Endodermal cell (in vitro differentiated cells): Measurements from ENCODE around the gene NSMCE1. TPM values are rescaled to one million over a fixed set of nuclear protein-coding genes. Genes with fewer than 3 reads are reported as not detected.

Source experiments
- DNase-seq: peaks from one replicate; pipeline ENCODE4 v3.0.0-alpha.2; 2017
- H3K27ac ChIP-seq: 2 replicates; pipeline ENCODE4 v1.5.1; 2013; ENCODE audit warnings: mild to moderate bottlenecking, low read depth, low read length, moderate library complexity
- H3K27me3 ChIP-seq: 2 replicates; pipeline ENCODE4 v1.6.1; 2013; ENCODE audit warnings: mild to moderate bottlenecking, low read length, moderate library complexity; ENCODE audit not compliant: insufficient read depth, control insufficient read depth, poor library complexity, severe bottlenecking
- H3K36me3 ChIP-seq: 2 replicates; pipeline ENCODE4 v1.7.0; 2013; ENCODE audit warnings: mild to moderate bottlenecking, low read length, moderate library complexity; ENCODE audit not compliant: control insufficient read depth, insufficient read depth
- H3K4me1 ChIP-seq: one replicate; pipeline ENCODE4 v1.7.0; 2013; ENCODE audit warnings: low read length; ENCODE audit not compliant: control insufficient read depth, insufficient read depth
- H3K4me3 ChIP-seq: 2 replicates; pipeline ENCODE4 v1.5.1; 2013; ENCODE audit warnings: mild to moderate bottlenecking, low read length, moderate library complexity
- H3K9ac ChIP-seq: 2 replicates; pipeline ENCODE4 v1.6.1; 2013; ENCODE audit warnings: mild to moderate bottlenecking, low read length, moderate library complexity; ENCODE audit not compliant: poor library complexity, severe bottlenecking; ENCODE audit errors: extremely low read depth
- H3K9me3 ChIP-seq: 2 replicates; pipeline ENCODE4 v1.6.1; 2013; ENCODE audit warnings: mild to moderate bottlenecking, low read length, moderate library complexity; ENCODE audit not compliant: control insufficient read depth
- H3K27ac Mint-ChIP-seq: 2 replicates; pipeline ENCODE4 v1.8.0; 2020; ENCODE audit warnings: mixed read lengths
- H3K27me3 Mint-ChIP-seq: 2 replicates; pipeline ENCODE4 v1.8.0; 2021; ENCODE audit warnings: mild to moderate bottlenecking, mixed read lengths; ENCODE audit not compliant: insufficient read depth
- H3K36me3 Mint-ChIP-seq: 2 replicates; pipeline ENCODE4 v1.8.0; 2020; ENCODE audit warnings: low read depth, mixed read lengths
- H3K4me1 Mint-ChIP-seq: 2 replicates; pipeline ENCODE4 v1.8.0; 2020; ENCODE audit warnings: mixed read lengths
- H3K4me3 Mint-ChIP-seq: 2 replicates; pipeline ENCODE4 v1.8.0; 2020; ENCODE audit warnings: mild to moderate bottlenecking, moderate library complexity, mixed read lengths
- H3K9me3 Mint-ChIP-seq: 2 replicates; pipeline ENCODE4 v1.8.0; 2020; ENCODE audit warnings: mild to moderate bottlenecking, mixed read lengths
- CTCF ChIP-seq: fragments of 200-600 bp; sonication (generic); conservative IDR thresholded peaks from 2 replicates; pipeline ENCODE4 v1.5.0; 2021; ENCODE audit warnings: antibody characterized with exemption, mild to moderate bottlenecking
- WGBS, 2 experiments: methylation state at CpG; one replicate each; pipeline versions ENCODE4 v1.1.5 to v1.1.7; 2013; ENCODE audit warnings: missing lambda C conversion rate in 2 of 2, mixed read lengths in 1 of 2; ENCODE audit not compliant: insufficient coverage in 1 of 2, insufficient read length in 1 of 2; 5-methylcytosine and 5-hydroxymethylcytosine counted together
- total RNA-seq, 2 donors: library from RNA; stranded (reverse); fragmentation: NEBNext Ultra II Directional in 1 of 2; extraction: Animal tissue kit (Norgen Biotek cat#: 25700) in 1 of 2; gene quantifications; 2 replicates in 1 of 2; 3 replicates in 1 of 2; pipeline ENCODE4 v1.2.1, GENCODE V29; 2021

NSMCE1 gene
- total RNA-seq, 2 donors from 2014 or later = 22.3 to 22.4 TPM

- H3K27ac Mint-ChIP-seq = peak overlapping the region; percentile 55
- no peaks in the 10 kb centered on the region for H3K36me3 ChIP-seq
- H3K27ac ChIP-seq = no peak overlapping the region
- no peaks in the 10 kb centered on the region for H3K9me3 Mint-ChIP-seq
- H3K27me3 Mint-ChIP-seq = no peaks in the 10 kb centered on the region
- no peaks in the 10 kb centered on the region for H3K4me1 ChIP-seq
- no peaks in the 10 kb centered on the region for H3K27me3 ChIP-seq
- no peak for DNase-seq
- H3K36me3 Mint-ChIP-seq = no peaks in the 10 kb centered on the region
- H3K9me3 ChIP-seq = no peaks in the 10 kb centered on the region
- H3K4me1 Mint-ChIP-seq = peaks cover 18% of the 10 kb centered on the region
- no peak overlapping the region for H3K4me3 Mint-ChIP-seq
- 97 to 98% methylated on average over 5 of the region's 5 CpGs for WGBS, 2 experiments
- H3K9ac ChIP-seq = no peak overlapping the region
- no peak for TF ChIP-seq CTCF
- H3K4me3 ChIP-seq = no peak overlapping the region
Measured at GRCh38 chr16:27239026-27239425, 29.5 kb downstream of the NSMCE1 start.

DNA sequence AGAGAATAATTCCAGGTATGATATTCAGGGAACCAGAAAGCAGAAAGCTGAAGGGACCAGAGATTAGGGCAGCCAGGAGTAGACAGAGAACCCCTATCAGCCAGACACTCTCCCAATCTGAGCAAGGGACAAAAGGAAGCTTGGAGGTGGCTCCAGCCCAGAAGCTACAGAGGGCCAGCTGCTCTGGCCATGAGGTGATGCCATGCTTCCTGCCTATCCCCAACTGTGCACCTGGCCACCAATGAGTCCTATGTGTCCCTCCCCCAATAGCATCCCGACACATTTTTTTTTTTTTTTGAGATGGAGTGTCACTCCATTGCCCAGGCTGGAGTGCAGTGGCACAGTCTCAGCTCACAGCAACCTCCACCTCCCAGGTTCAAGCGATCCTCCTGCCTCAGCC, 30.0 kb downstream of the NSMCE1 start:
- Histone ChIP-seq H3K27ac (no peak overlapping the region), H3K27me3 (no peaks in the 10 kb centered on the region), H3K36me3 (no peaks in the 10 kb centered on the region), H3K9ac (no peak overlapping the region), H3K9me3 (no peaks in the 10 kb centered on the region), H3K4me3 (no peak overlapping the region), H3K4me1 (no peaks in the 10 kb centered on the region)
- no peak for TF ChIP-seq CTCF
- no peaks in the 10 kb centered on the region for H3K27me3 Mint-ChIP-seq
- no peaks in the 10 kb centered on the region for H3K9me3 Mint-ChIP-seq
- no peaks in the 10 kb centered on the region for H3K36me3 Mint-ChIP-seq
- H3K27ac Mint-ChIP-seq = peak overlapping the region; percentile 7
- no peak for DNase-seq
- WGBS, 2 experiments = 95 to 100% methylated on average over 1 to 2 of the region's 2 CpGs
- H3K4me1 Mint-ChIP-seq = peaks cover 18% of the 10 kb centered on the region
- H3K4me3 Mint-ChIP-seq = no peak overlapping the region

DNA sequence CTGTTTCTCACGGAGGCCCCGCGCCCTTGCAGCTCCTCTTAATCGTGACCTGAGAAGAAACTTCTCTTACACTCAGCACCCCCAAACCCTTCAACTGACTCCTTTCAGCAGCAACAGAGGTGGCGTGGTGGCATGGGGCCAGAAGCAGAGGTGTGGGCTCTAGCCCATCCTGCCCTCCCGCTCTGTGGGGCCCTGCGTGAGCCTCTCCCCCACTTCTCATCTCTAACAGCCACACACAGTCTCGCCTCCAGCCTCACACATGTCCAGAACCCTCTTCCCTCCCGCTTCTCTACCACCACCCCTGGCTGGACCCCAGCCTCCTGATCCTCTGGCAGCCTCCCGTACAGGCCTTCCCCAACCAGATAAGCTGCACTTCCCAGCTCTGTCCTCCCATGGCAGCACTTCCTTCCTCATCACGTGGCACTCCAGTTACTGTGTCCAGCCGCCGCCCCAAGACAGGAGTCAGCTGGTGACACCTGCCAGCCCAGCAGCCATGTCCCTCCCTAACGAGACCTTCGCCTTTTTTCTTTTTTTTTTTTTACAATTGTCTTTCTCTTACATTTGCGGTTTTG, 30.5 kb downstream of the NSMCE1 start:
- Histone ChIP-seq H3K4me1 (no peaks in the 10 kb centered on the region), H3K27me3 (no peaks in the 10 kb centered on the region), H3K4me3 (no peak overlapping the region), H3K9me3 (no peaks in the 10 kb centered on the region), H3K27ac (no peak overlapping the region), H3K9ac (no peak overlapping the region), H3K36me3 (no peaks in the 10 kb centered on the region)
- TF ChIP-seq CTCF = no peak
- no peak for DNase-seq
- H3K36me3 Mint-ChIP-seq = no peaks in the 10 kb centered on the region
- no peaks in the 10 kb centered on the region for H3K9me3 Mint-ChIP-seq
- peaks cover 16% of the 10 kb centered on the region for H3K4me1 Mint-ChIP-seq
- H3K27ac Mint-ChIP-seq = peak overlapping the region; percentile 7
- no peaks in the 10 kb centered on the region for H3K27me3 Mint-ChIP-seq
- no peak overlapping the region for H3K4me3 Mint-ChIP-seq
- WGBS, 2 experiments = 77 to 85% methylated on average over 3 to 16 of the region's 16 CpGs
